Fibroblast of skin of scalp (primary cell): ENCODE measurements around the gene KIR3DL3.
"Not testable (repeated sequence)": the region's sequence is repeated elsewhere in the genome, so short reads cannot be mapped to it uniquely, and the experiment has no call there.

ENCODE experiments used
- DNase-seq: peaks from one replicate; pipeline ENCODE4 v3.0.0-alpha.2; 2013

Gene KIR3DL3

DNA sequence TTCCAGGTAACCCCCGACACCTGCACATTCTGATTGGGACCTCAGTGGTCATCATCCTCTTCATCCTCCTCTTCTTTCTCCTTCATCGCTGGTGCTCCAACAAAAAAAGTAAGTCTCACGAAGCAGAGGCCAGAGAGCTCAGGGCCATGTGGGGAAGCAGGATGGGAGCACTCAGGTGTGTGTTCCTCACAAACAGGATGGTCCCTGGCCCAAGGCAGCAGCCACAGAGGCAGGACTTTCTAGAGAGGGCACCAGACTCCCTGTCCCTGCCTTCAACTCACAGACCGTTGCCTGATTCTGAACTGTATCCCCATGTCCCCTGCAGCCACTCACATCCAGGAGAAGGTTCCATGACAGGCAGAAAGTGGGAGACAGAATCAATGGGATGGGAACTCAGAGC is 58.7 kb downstream of the KIR3DL3 start:
- DNase-seq, result not testable (repeated sequence)
